H1 (cell line): ENCODE measurements around the gene ISM1.

ENCODE experiments used
- ATF3 ChIP-seq: IDR thresholded peaks from 2 replicates; pipeline ENCODE4 v1.6.1; 2011; ENCODE audit warnings: low read depth, mild to moderate bottlenecking, low read length; ENCODE audit not compliant: insufficient read depth
- CTCF ChIP-seq, 3 experiments: IDR thresholded peaks; 1 replicate in 2 of 3; 2 replicates in 1 of 3; pipeline versions ENCODE4 v1.5.1 to v1.6.1; 2011; ENCODE audit warnings: low read length in 3 of 3, mild to moderate bottlenecking in 3 of 3, inconsistent platforms in 2 of 3, low read depth in 1 of 3, moderate library complexity in 1 of 3; ENCODE audit not compliant: insufficient read depth in 1 of 3; ENCODE audit errors: control extremely low read depth in 1 of 3
- EP300 ChIP-seq, 2 experiments: IDR thresholded peaks; 1 replicate in 1 of 2; 2 replicates in 1 of 2; pipeline ENCODE4 v1.6.1; 2011 to 2012; ENCODE audit warnings: low read depth in 2 of 2, low read length in 2 of 2, mild to moderate bottlenecking in 2 of 2, borderline replicate concordance in 1 of 2, inconsistent platforms in 1 of 2, moderate library complexity in 1 of 2
- EZH2 ChIP-seq: fragments of 200-600 bp; sonication (generic); IDR thresholded peaks from 2 replicates; pipeline ENCODE4 v1.7.1; 2012; ENCODE audit warnings: low read depth, mild to moderate bottlenecking, moderate library complexity, low read length, inconsistent platforms; ENCODE audit not compliant: severe bottlenecking
- KDM4A ChIP-seq: IDR thresholded peaks from one replicate; pipeline ENCODE4 v1.7.1; 2012; ENCODE audit warnings: low read depth, mild to moderate bottlenecking, moderate library complexity, low read length, inconsistent platforms; ENCODE audit not compliant: severe bottlenecking
- POLR2A ChIP-seq, 2 experiments: IDR thresholded peaks; 1 replicate in 1 of 2; 2 replicates in 1 of 2; pipeline ENCODE4 v1.6.1; 2011; ENCODE audit warnings: low read depth in 2 of 2, low read length in 2 of 2, mild to moderate bottlenecking in 2 of 2; ENCODE audit errors: control extremely low read depth in 1 of 2
- SIN3A ChIP-seq, 2 experiments: IDR thresholded peaks in 1 of 2; conservative IDR thresholded peaks in 1 of 2; 2 replicates each; pipeline ENCODE4 v1.6.1; 2011 to 2012; ENCODE audit warnings: low read length in 2 of 2, improper control_type of control experiment in 1 of 2, low read depth in 1 of 2, mild to moderate bottlenecking in 1 of 2
- TBP ChIP-seq: IDR thresholded peaks from 2 replicates; pipeline ENCODE4 v1.6.1; 2011; ENCODE audit warnings: low read depth, low read length, improper control_type of control experiment
- TCF12 ChIP-seq: IDR thresholded peaks from 2 replicates; pipeline ENCODE4 v1.6.1; 2011; ENCODE audit warnings: low read depth, mild to moderate bottlenecking, low read length

DNA sequence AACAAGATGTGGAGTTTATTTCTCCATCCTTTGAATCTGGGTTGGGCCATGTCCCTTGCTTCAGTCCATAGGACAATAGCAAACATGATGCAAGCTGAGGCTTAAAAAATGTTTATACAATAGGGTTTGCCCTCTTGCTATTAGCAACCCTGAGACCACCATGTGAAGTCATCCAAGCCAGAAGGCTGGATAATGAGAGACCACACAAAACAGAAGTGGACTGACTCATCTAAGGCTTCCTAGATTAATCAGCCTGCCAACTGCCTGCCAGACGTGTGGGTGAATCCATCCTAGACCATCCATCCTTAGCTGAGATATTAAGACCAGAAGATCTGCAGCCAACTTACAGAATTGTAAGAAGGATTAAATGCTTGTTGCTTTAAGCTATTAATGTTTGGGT, 38.1 kb upstream of the ISM1 start:
- TF ChIP-seq EP300 (IDR thresholded peaks at IDR 0.05; ENCODE audit: borderline replicate concordance in 1 of 2, low read depth in 2 of 2, low read length in 2 of 2) (no peak), POLR2A (IDR thresholded peaks at IDR 0.05; ENCODE audit: control extremely low read depth in 1 of 2, low read depth in 2 of 2, low read length in 2 of 2) (no peak), TBP (no peak), SIN3A (conservative IDR thresholded peaks at IDR 0.05 in 1 of 2, IDR thresholded peaks at IDR 0.05 in 1 of 2; ENCODE audit: low read depth in 1 of 2, low read length in 2 of 2) (no peak), CTCF (IDR thresholded peaks at IDR 0.05; ENCODE audit: control extremely low read depth in 1 of 3, insufficient read depth in 1 of 3, low read depth in 1 of 3, low read length in 3 of 3) (no peak), TCF12 (no peak), EZH2 (no peak), ATF3 (no peak), KDM4A (no peak)
